AG04449 (cell line): Measurements from ENCODE around the gene DUSP11.

Source experiments
- CTCF ChIA-PET: fragments of 350-600 bp; formaldehyde crosslinking; extraction: SDS; loops from one replicate; lab custom pipeline; 2021; ENCODE audit warnings: antibody characterized with exemption; lab: Yijun Ruan, JAX
- POLR2A ChIA-PET: fragments of 400-600, 350-600 bp; formaldehyde crosslinking; extraction: SDS; loops from one replicate; lab custom pipeline; 2020; ENCODE audit warnings: antibody characterized with exemption, inconsistent platforms; lab: Yijun Ruan, JAX
- DNase-seq: peaks from one replicate; pipeline ENCODE4 v3.0.0-alpha.2; 2010; ENCODE audit warnings: low read depth, low spot score
- H3K4me3 ChIP-seq: 2 replicates; pipeline ENCODE4 v1.5.1; 2011; ENCODE audit warnings: low read depth, mild to moderate bottlenecking, control low read depth, low read length
- CTCF ChIP-seq: IDR thresholded peaks from one replicate; pipeline ENCODE4 v1.5.1; 2011; ENCODE audit warnings: mild to moderate bottlenecking, moderate library complexity, low read length, control low read depth, inconsistent platforms; ENCODE audit not compliant: insufficient read depth; ENCODE audit errors: missing control alignments

The DUSP11 gene

GRCh38 chr2:73776869-73777519 is 2.9 kb downstream of the DUSP11 start:
- no peak for TF ChIP-seq CTCF
- ChIA-PET POLR2A (no interaction called here), CTCF (interaction anchor here (1.2 kb wide), 2 partner anchors 16 to 22 kb away, joined by 3 read pairs; no protein-coding TSS in a partner anchor)
- DNase-seq = no peak
- H3K4me3 ChIP-seq = no peak overlapping the region

- ChIA-PET POLR2A (no interaction called here), CTCF (interaction anchor here (1.2 kb wide), 1 partner anchor 15 kb away, joined by 3 read pairs; no protein-coding TSS in a partner anchor)
- TF ChIP-seq CTCF = no peak
These were observed 3.5 kb downstream of the DUSP11 start for GRCh38 chr2:73776381-73776780.

GRCh38 chr2:73772819-73773218 is 7.1 kb downstream of the DUSP11 start:
- DNase-seq = no peak
- ChIA-PET POLR2A (no interaction called here), CTCF (interaction anchor here (1.5 kb wide), 1 partner anchor 8 kb away, joined by 12 read pairs; no protein-coding TSS in a partner anchor)
- H3K4me3 ChIP-seq = no peak overlapping the region
- no peak for TF ChIP-seq CTCF

More at GRCh38 chr2:73776381-73776780, 3.5 kb downstream of the DUSP11 start:
- DNase-seq = no peak
- H3K4me3 ChIP-seq = no peak overlapping the region

GRCh38 chr2:73770725-73771124 is 9.2 kb downstream of the DUSP11 start:
- POLR2A ChIA-PET = no interaction called here
- no peak overlapping the region for H3K4me3 ChIP-seq
- CTCF ChIA-PET = no interaction called here
- DNase-seq = no peak
- TF ChIP-seq CTCF = no peak

- TF ChIP-seq CTCF = no peak
- CTCF ChIA-PET = interaction anchor here (1.2 to 1.5 kb wide), 2 partner anchors 12 to 14 kb away, joined by 3 to 6 read pairs; no protein-coding TSS in a partner anchor
- POLR2A ChIA-PET = no interaction called here
- DNase-seq = no peak
- H3K4me3 ChIP-seq = no peak overlapping the region
These were observed 12.9 kb downstream of the DUSP11 start for GRCh38 chr2:73766994-73767393.

- H3K4me3 ChIP-seq = no peak overlapping the region
- DNase-seq = no peak
- ChIA-PET CTCF (interaction anchor here (1.2 to 1.5 kb wide), 2 partner anchors 11 to 15 kb away, joined by 3 to 6 read pairs; no protein-coding TSS in a partner anchor), POLR2A (no interaction called here)
- TF ChIP-seq CTCF = no peak
These were observed 13.6 kb downstream of the DUSP11 start for GRCh38 chr2:73766349-73766748.
